AG04450 (cell line): ENCODE data around the gene APBA3. TPM values are rescaled to one million over a fixed set of nuclear protein-coding genes. Genes with fewer than 3 reads are reported as not detected.

ENCODE experiments used
- CTCF ChIA-PET: fragments of 300-600, 350-600 bp; formaldehyde crosslinking; extraction: SDS; loops from one replicate; lab custom pipeline; 2022; ENCODE audit warnings: antibody characterized with exemption, inconsistent platforms; lab: Charles Lee
- POLR2A ChIA-PET: fragments of 350-600 bp; formaldehyde crosslinking; extraction: SDS; loops from one replicate; lab custom pipeline; 2021; ENCODE audit warnings: antibody characterized with exemption, inconsistent platforms; lab: Yijun Ruan, JAX
- DNase-seq: peaks from one replicate; pipeline ENCODE4 v3.0.0-alpha.2; 2011; ENCODE audit warnings: low read depth, low spot score
- H3K27ac ChIP-seq: one replicate; pipeline ENCODE4 v1.5.1; 2012; ENCODE audit warnings: low read depth, low read length, control low read depth
- H3K27me3 ChIP-seq: one replicate; pipeline ENCODE4 v1.6.0; 2012; ENCODE audit warnings: low read length; ENCODE audit not compliant: control insufficient read depth, insufficient read depth
- H3K4me3 ChIP-seq: 2 replicates; pipeline ENCODE4 v1.5.1; 2011; ENCODE audit warnings: mild to moderate bottlenecking, low read depth, low read length, control low read depth
- H3K9me3 ChIP-seq: 2 replicates; pipeline ENCODE4 v1.5.1; 2012; ENCODE audit warnings: low read length; ENCODE audit not compliant: control insufficient read depth, insufficient read depth
- polyA plus RNA-seq: library from polyadenylated mRNA; depleted of rRNA; stranded (reverse); fragments of >200 nt; gene quantifications from 2 replicates; pipeline ENCODE4 v1.2.3, GENCODE V29; 2011
- TF ChIP-seq, protein P1 (sequence below): IDR thresholded peaks from 2 replicates; pipeline ENCODE4 v1.5.1; 2011; ENCODE audit warnings: low read depth, low read length, control low read depth, inconsistent platforms

APBA3 gene
- polyA plus RNA-seq, 1 experiment = 5.4 TPM

DNA sequence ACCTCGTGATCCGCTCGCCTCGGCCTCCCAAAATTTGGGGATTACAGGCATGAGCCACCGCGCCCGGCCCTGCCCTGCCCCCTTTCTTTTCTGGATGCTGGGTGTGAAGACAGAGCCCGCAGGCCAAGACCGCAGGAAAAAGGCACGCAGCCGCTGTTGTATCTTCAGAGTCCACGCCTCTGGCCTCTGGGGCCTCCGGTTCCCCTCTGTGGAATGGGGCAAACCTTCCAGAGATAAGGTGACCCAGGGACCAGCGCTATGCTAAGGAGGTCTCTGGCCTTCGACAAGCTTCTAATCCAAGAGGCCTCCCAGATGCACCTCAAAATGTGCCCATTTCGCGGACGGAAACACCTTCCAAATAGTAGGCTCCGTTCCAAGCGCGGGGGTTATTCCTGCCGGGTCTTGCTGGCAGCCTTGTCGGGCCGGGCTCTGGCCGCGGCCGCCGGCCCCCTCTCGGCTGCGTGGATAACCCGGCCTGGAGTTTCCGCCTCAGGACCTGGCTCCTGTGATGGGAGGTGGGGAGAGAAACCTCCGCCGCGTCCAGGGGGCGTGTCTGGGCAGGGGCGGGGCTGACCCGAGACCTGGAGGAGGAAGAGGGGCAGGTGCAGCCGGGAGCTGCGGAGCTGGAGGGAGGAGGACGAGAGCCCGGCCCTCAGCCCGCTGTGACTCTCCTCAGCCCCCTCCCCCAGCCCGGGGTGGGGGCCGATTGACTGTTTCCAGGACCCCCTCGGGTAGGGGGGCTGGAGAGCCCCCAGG, 40.2 kb downstream of the APBA3 start:
- ChIA-PET CTCF (interaction anchor here (0.7 kb wide), 1 partner anchor 209 kb away, joined by 7 read pairs; no protein-coding TSS in a partner anchor), POLR2A (no interaction called here)
- H3K9me3 ChIP-seq = peaks cover 7% of the 10 kb centered on the region; the same call in 1 of the 2 replicates
- H3K4me3 ChIP-seq = no peak overlapping the region
- TF ChIP-seq, protein P1, sequence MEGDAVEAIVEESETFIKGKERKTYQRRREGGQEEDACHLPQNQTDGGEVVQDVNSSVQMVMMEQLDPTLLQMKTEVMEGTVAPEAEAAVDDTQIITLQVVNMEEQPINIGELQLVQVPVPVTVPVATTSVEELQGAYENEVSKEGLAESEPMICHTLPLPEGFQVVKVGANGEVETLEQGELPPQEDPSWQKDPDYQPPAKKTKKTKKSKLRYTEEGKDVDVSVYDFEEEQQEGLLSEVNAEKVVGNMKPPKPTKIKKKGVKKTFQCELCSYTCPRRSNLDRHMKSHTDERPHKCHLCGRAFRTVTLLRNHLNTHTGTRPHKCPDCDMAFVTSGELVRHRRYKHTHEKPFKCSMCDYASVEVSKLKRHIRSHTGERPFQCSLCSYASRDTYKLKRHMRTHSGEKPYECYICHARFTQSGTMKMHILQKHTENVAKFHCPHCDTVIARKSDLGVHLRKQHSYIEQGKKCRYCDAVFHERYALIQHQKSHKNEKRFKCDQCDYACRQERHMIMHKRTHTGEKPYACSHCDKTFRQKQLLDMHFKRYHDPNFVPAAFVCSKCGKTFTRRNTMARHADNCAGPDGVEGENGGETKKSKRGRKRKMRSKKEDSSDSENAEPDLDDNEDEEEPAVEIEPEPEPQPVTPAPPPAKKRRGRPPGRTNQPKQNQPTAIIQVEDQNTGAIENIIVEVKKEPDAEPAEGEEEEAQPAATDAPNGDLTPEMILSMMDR = no peak
- peak; percentile 44 for DNase-seq
- H3K27ac ChIP-seq = no peak overlapping the region
- H3K27me3 ChIP-seq = peaks cover 27% of the 10 kb centered on the region

- POLR2A ChIA-PET = no interaction called here
- no peak for DNase-seq
- Histone ChIP-seq H3K27me3 (peaks cover 27% of the 10 kb centered on the region), H3K4me3 (no peak overlapping the region), H3K9me3 (peaks cover 7% of the 10 kb centered on the region; the same call in 1 of the 2 replicates), H3K27ac (no peak overlapping the region)
- CTCF ChIA-PET = interaction anchor here (0.7 kb wide), 1 partner anchor 208 kb away, joined by 7 read pairs; no protein-coding TSS in a partner anchor
- TF ChIP-seq, protein P1 = no peak
Observed at GRCh38 chr19:3720349-3720917, 41.1 kb downstream of the APBA3 start.

GRCh38 chr19:3719868-3720267, 41.6 kb downstream of the APBA3 start:
- DNase-seq = no peak
- CTCF ChIA-PET = interaction anchor here (1.9 kb wide), 1 partner anchor 48 kb away, joined by 6 read pairs; no protein-coding TSS in a partner anchor
- TF ChIP-seq, protein P1 = no peak
- H3K27me3 ChIP-seq = peaks cover 27% of the 10 kb centered on the region
- H3K4me3 ChIP-seq = no peak overlapping the region
- H3K27ac ChIP-seq = no peak overlapping the region
- POLR2A ChIA-PET = no interaction called here
- H3K9me3 ChIP-seq = peaks cover 7% of the 10 kb centered on the region; the same call in 1 of the 2 replicates

DNA sequence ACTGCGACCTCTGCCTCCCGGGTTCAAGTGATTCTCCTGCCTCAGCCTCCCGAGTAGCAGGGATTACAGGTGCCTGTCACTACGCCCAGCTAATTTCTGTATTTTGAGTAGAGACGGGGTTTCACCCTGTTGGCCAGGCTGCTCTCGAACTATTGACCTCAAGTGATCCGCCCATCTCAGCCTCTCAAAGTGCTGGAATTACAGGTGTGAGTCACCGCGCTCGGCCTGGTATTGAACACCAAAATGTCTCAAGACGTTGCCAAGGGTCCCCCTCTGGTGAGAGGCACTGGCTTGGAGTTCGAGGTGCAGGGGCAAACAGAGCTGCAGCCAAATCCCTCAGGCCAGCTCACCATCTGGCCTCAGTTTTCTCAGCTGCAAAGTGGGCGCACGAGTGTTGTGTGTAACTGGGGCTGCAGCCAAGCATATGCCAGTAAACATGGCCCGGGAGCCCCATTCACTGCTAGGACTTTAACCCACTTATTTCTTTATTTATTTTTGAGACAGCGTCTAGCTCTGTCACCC, 45.3 kb downstream of the APBA3 start:
- TF ChIP-seq, protein P1 = no peak
- CTCF ChIA-PET = interaction anchor here (0.6 to 0.9 kb wide), 2 partner anchors 24 to 451 kb away, joined by 3 read pairs; no protein-coding TSS in a partner anchor
- POLR2A ChIA-PET = no interaction called here

More for the DNA sequence above, 45.3 kb downstream of the APBA3 start:
- peaks cover 15% of the 10 kb centered on the region for H3K27me3 ChIP-seq
- no peak for DNase-seq
- H3K9me3 ChIP-seq = peaks cover 2% of the 10 kb centered on the region; the same call in 1 of the 2 replicates
- H3K4me3 ChIP-seq = no peak overlapping the region
- H3K27ac ChIP-seq = no peak overlapping the region
